Measurements from ENCODE around the gene COPS7A. TPM values are rescaled to one million over a fixed set of nuclear protein-coding genes. Genes with fewer than 3 reads are reported as not detected.

Gene COPS7A
- total RNA-seq, 1 donor from 2014 or later = 221 TPM

DNA sequence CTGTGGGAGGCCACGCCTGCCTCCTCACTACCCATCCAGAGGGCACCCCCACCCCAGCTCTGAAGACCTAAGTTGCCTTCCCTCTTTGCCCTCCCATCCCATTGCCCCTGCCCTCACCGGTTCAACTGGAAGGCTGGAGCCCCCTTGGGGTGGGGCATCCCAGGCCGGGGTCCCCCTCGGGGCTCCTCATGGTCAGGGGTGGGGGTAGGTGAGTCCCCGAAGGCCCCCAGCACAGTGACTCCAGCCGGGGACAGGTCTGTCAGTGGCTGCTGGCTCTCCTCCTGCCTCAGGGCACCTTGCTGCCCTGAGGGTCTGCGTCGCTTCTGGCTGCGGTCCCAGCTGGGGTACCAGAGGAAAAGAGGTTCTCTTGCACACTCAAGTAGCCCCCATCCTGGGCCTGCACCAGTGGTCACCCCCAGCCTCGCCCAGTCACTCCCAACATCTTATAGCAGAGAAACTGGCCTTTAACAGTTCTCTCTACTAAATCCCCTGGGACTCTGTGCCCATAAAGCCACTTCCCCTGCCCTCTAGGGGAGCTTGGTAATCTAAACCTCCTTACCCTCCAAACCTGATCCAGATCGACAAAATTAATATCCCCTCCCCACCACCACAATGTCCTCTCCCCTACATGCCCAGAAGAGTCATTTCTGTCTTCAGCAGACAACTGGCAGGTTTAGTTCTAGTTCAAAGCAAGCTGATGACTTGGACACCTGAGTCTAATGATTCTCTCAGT, 28.4 kb upstream of the COPS7A start:
- H3K4me1 ChIP-seq = peaks cover 0 to 6% of the 10 kb centered on the region in 2 donors
- no peak overlapping the region for H3K4me3 ChIP-seq
- H3K36me3 ChIP-seq = peaks cover 0 to 3% of the 10 kb centered on the region in 2 donors
- no peaks in the 10 kb centered on the region for H3K27me3 ChIP-seq
- no peak for TF ChIP-seq CTCF (IDR thresholded peaks at IDR 0.05)
- H3K9me3 ChIP-seq = no peaks in the 10 kb centered on the region
- DNase-seq (ENCODE audit: low spot score in 2 of 2) = no peak
- H3K27ac ChIP-seq = no peak overlapping the region
- intact Hi-C loops (cut with DNase I) = no loop called here

- Histone ChIP-seq H3K9me3 (no peaks in the 10 kb centered on the region), H3K4me1 (peaks cover 0 to 8% of the 10 kb centered on the region in 2 donors), H3K4me3 (no peak overlapping the region), H3K27me3 (no peaks in the 10 kb centered on the region), H3K36me3 (peaks cover 0 to 3% of the 10 kb centered on the region in 2 donors), H3K27ac (no peak overlapping the region)
- no peak for TF ChIP-seq CTCF (IDR thresholded peaks at IDR 0.05)
- no peak for DNase-seq (ENCODE audit: low spot score in 2 of 2)
- intact Hi-C loops (cut with DNase I) = no loop called here
These were observed 26.9 kb upstream of the COPS7A start for GRCh38 chr12:6696690-6697583.

DNA sequence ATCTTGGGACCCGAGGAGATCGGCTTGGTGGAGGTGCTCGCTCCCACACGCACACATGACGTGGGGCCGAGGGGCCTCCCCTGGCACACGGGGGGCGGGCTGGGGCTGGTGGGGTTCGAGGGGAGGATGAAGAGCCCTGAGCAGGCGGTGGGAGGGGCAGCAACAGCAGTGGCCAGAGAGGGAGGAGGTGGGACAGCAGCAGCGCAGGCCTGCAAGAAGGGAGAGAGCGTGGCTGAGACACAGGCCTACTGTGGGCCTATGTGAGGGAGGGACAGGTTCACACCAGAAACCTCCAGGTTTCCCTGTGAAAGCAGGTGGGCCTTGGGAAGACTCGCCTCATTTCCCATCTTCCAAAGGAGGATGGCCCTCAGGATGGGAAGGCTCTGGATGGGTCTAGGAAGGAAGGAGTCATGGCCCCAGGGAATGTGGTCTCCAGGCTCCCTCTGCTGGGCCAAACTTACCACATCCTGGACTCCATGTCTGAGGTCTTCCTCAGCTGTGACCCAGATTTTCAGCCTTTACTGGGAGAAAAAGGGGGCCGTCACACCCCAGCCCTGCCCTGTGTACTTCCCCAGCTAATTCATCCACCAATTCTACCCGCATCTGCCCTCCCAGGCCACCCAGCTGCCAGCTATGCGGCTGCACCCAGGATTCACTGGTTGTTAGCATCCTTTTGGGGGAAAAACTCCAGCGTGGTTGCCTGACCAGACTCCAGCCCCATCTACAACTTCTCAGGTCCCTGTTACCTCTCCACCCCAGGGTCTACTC, 26.1 kb upstream of the COPS7A start:
- H3K36me3 ChIP-seq = peaks cover 0 to 3% of the 10 kb centered on the region in 2 donors
- H3K27me3 ChIP-seq = no peaks in the 10 kb centered on the region
- no peaks in the 10 kb centered on the region for H3K9me3 ChIP-seq
- no peak for DNase-seq (ENCODE audit: low spot score in 2 of 2)
- no peak overlapping the region for H3K4me3 ChIP-seq
- H3K27ac ChIP-seq = no peak overlapping the region
- peaks cover 0 to 8% of the 10 kb centered on the region in 2 donors for H3K4me1 ChIP-seq
- peak in 1 of 3 experiments; percentile 31 for TF ChIP-seq CTCF (IDR thresholded peaks at IDR 0.05)
- intact Hi-C loops (cut with DNase I) = no loop called here

- no peak for DNase-seq (ENCODE audit: low spot score in 2 of 2)
- intact Hi-C loops (cut with DNase I) = no loop called here
- no peaks in the 10 kb centered on the region for H3K27me3 ChIP-seq
- H3K36me3 ChIP-seq = peaks cover 0 to 3% of the 10 kb centered on the region in 2 donors
- TF ChIP-seq CTCF (IDR thresholded peaks at IDR 0.05) = no peak
- H3K4me1 ChIP-seq = peaks cover 0 to 8% of the 10 kb centered on the region in 2 donors
- H3K9me3 ChIP-seq = no peaks in the 10 kb centered on the region
- no peak overlapping the region for H3K4me3 ChIP-seq
- H3K27ac ChIP-seq = no peak overlapping the region
These were observed 25.3 kb upstream of the COPS7A start for GRCh38 chr12:6698352-6699046.
